IMR-90 (cell line): Measurements from ENCODE around the gene ADCY4.

Experiments used
- CEBPB ChIP-seq: IDR thresholded peaks from 2 replicates; pipeline ENCODE4 v1.6.1; 2012; ENCODE audit warnings: low read depth, low read length, improper control_type of control experiment
- CHD1 ChIP-seq: IDR thresholded peaks from 2 replicates; pipeline ENCODE4 v1.6.1; 2012; ENCODE audit warnings: low read depth, low read length, improper control_type of control experiment
- CTCF ChIP-seq: conservative IDR thresholded peaks from 2 replicates; pipeline ENCODE4 v1.5.1; 2012; ENCODE audit warnings: mild to moderate bottlenecking, low read depth, low read length, improper control_type of control experiment
- FOS ChIP-seq: fragments of 150-350 bp; IDR thresholded peaks from 2 replicates; pipeline ENCODE4 v1.6.1; 2016; ENCODE audit warnings: low read depth, low read length
- POLR2A ChIP-seq: IDR thresholded peaks from 2 replicates; pipeline ENCODE4 v1.6.1; 2012; ENCODE audit warnings: mild to moderate bottlenecking, low read depth, low read length
- RAD21 ChIP-seq: IDR thresholded peaks from 2 replicates; pipeline ENCODE4 v1.6.1; 2012; ENCODE audit warnings: low read length, improper control_type of control experiment
- SMC3 ChIP-seq: fragments of 150-350 bp; IDR thresholded peaks from 2 replicates; pipeline ENCODE4 v1.6.1; 2016; ENCODE audit warnings: low read depth, mild to moderate bottlenecking, antibody characterized with exemption, low read length, moderate library complexity
- USF2 ChIP-seq: fragments of 150-350 bp; IDR thresholded peaks from 2 replicates; pipeline ENCODE4 v1.6.1; 2017; ENCODE audit warnings: mild to moderate bottlenecking, antibody characterized with exemption, low read length, low read depth

DNA sequence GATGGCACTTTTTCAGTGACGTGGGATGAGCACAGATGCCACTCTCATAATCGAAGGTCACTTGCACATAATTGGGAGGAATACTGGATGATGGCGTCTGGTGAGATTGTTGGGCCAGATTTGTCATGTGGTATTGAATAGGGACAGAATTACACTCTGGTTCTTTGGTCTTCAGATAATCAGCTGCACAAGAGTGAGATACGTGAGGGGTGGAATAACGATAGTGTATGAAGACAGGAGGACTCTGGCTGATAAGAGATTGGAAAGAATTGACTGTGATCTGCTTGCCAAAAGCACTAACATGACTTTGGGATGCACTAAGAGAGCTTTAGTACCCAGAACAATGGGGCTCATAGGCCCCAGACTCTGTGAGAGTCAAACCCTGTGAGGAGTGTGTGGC, 56.4 kb downstream of the ADCY4 start:
- TF ChIP-seq CEBPB (no peak), CTCF (no peak), FOS (no peak), CHD1 (no peak), SMC3 (no peak), RAD21 (no peak), USF2 (no peak), POLR2A (no peak)
